GM12801 (cell line): ENCODE results near the gene CRIP1.

Experiments used
- TF ChIP-seq, protein P1 (sequence below): IDR thresholded peaks from one replicate; pipeline ENCODE4 v1.5.1; 2011; ENCODE audit warnings: control low read depth; ENCODE audit not compliant: insufficient read length; ENCODE audit errors: extremely low read depth

Gene CRIP1

DNA sequence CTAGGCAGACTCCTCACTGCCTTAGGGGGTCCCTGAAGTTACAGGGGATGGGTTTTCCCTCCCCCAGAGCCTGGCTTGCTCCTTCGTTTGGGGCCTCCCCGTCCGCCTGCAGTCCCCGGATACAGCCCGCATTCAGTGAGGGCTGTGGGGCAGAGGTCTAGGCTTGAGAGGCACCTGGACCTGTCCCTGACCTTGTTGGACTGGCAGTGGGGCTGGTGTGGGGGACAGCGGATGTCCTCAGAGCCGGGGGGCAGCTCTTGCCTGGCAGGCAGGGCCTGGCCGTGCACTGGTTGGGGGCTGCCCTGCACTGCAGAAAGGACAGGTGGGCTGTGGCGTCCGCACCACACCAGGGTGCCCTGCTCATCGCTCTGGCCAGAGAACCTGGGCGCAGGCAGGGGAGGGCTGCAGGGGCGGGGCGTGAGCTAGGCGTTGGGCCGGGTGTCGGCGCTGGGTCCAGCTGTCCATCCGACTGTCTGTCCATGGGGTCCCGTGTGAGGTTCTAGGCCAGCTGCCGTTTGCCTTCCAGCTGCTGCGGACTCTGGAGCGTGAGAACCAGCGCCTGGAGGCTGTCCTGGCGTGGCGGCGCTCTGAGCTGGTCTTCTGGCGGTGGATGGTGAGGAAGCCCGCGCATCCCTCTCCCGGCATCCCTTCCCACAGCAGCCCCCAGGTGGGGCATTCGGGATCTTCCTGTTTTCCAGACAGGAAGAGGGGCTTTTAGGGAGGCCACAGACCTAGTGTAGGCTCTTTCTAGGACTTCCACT lies 10.3 kb downstream of the CRIP1 start:
- TF ChIP-seq, protein P1, sequence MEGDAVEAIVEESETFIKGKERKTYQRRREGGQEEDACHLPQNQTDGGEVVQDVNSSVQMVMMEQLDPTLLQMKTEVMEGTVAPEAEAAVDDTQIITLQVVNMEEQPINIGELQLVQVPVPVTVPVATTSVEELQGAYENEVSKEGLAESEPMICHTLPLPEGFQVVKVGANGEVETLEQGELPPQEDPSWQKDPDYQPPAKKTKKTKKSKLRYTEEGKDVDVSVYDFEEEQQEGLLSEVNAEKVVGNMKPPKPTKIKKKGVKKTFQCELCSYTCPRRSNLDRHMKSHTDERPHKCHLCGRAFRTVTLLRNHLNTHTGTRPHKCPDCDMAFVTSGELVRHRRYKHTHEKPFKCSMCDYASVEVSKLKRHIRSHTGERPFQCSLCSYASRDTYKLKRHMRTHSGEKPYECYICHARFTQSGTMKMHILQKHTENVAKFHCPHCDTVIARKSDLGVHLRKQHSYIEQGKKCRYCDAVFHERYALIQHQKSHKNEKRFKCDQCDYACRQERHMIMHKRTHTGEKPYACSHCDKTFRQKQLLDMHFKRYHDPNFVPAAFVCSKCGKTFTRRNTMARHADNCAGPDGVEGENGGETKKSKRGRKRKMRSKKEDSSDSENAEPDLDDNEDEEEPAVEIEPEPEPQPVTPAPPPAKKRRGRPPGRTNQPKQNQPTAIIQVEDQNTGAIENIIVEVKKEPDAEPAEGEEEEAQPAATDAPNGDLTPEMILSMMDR: no peak

DNA sequence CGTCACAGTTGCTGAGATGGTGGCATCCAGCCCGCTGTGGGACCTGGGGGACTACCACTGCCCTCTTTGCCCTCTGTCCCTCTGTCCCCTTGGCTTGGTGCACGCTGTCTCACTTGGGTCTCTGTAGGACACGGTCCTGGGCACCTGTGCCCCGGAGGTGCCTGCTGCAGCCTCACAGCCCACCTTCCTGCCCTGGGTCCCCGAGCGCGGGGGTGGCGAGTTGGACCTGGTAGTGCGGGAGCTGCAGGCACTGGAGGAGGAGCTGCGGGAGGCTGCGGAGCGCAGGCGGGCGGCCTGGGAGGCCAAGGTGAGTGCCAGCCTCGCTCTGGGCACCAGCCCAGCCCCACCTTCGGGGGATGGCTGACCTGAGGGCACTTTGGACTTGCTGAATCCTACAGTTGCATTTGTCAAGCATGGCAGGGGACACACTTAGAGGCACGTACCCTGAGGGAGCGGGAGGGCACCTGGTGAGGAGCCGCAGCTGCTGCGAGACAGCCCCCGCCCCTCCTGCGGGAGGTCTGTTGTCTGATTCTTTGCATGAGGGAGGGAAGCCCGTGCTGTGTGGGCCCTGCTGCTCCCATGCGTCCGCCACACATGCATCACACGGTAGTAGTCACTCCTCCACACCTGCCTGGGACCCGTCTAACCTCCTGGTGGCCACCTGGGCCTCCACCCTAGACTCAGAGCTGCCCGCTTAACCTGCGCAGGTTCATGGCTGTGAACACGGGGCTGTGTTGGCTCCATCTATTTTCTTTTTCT lies 11.2 kb downstream of the CRIP1 start:
- TF ChIP-seq, protein P1: no peak

DNA sequence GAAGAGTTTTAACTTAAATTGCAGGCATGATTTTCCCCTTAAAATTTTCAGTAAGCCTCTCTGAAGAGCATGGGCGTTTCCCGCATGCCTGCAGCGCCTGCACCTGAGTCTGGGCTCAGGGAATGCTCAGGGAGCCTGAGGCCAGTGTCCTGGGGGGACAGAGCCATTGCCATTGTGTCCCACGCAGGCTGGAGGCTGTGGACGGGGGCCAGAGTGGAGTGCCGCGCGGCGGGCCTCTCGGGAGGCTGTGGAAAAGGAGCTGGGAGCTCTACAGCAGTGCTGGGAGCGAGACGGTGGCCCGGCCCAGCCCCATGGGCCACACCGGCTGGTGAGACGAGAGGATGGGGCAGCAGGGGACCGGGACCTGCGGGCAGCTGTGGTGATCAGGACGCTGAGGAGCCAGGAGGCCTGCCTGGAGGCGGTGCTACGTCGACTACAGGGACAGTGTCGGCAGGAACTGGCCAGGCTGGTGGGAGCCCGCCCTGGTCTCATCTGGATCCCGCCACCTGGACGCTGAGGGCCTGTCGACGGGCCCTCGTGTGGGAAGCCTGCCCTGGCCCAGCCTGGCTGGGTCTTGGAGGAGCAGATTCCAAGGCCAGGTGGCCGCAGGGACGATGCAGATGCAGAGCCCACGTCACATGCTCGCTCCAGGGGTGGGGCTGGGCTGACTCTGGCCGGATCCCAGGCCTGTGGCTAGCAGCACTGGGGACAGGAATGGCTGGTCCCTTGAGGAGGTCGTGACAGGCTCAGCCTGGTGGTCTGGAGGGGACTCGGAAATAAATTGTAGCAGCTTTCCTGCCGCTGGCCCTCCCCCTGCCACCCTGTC lies 12.0 kb downstream of the CRIP1 start:
- TF ChIP-seq, protein P1: no peak

DNA sequence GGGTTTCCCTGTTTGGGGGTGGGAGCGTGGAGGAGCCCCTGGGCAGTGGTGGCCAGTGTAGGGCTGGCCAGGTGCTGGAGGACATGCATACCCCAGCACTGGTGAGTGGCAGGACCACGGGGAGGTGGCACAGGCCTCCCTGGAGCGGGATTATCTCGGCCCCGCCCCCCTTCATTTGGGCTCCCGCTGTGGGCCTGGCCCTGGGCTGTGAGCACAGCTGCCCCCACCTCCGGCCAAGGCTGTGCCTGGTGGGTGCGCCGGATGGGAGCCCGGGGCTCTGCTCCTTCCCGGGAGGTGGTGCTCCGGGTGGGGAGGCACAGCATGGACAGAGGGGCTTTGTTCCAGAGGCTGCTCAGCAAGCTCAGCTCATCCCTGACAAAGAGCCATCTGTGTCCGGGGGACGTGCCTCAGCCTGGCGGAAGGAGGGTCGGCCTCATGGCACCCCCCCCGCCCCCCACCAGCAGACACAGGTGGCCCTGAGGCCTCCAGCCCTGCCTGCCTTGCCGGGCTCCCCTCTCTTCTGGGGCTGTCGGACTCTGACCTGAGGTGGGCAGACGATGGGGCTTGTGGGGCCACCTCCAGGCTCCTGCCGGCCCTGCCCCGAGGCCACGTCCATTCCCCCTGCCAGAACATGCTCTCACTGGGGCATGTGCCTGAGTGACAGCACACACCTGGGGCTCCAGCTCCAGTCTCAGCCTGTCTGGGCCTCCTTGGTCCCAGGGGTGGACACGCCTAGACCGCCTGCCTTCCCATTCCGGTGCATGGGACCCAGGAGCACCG lies 12.8 kb downstream of the CRIP1 start:
- TF ChIP-seq, protein P1: no peak

DNA sequence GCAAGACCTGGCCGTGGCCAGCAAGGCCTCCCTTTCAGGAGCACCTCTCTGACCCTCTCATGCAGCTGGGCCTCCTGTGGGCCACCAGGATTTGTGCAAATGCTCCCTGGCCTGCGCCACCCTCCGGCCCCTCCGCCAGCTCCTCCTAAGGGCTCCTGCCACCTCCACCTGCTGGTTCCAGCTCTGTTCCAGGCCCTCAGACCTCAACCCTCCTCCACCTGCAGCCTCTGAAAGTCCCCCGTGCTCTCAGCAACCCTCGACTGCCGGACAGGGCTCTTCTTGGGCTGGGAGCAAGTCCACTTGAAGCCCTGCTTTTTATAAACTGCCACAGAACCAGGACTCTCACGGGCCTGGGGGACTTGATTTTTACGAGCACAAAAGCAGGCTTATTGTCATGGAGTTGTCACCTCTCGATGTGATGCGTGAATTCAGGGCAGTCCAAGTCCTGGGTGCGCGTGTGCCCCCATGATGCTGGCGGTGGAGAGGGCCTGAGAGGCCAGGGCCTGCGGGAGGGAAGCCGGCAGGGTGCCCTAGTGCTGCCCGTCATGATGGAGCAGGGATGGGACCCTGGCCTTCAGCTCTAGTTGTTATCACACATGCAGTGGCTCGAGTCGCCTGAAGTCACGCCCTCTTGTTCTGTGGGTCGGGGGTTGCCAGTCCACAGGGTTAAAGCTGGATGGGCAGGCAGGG lies 13.5 kb downstream of the CRIP1 start:
- TF ChIP-seq, protein P1: no peak

DNA sequence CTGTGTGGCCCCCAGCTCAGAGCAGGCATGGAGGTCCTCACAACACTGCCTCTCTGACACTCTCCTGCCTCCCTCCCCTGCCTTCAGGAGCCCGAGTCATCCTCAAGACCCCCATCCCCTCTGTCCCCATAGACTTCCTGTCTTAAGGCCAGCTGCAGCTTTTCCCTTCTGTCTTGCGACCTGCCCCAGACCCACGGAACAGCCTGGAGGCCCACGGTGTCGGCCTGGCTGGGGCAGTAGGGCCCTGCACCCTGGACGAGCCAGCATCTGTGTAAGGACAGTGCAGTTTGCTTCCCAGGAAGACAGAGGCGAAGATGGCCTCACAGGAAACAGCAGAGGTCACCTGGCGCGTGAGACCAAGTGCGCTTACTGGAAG lies 14.0 kb downstream of the CRIP1 start:
- TF ChIP-seq, protein P1: no peak
